K562 (cell line): ENCODE measurements around the gene ADAT2.

Experiments used
- CTCF ChIP-seq, 3 experiments: IDR thresholded peaks in 2 of 3; conservative IDR thresholded peaks in 1 of 3; 2 replicates each; pipeline ENCODE4 v1.5.1; 2011 to 2012; ENCODE audit warnings: low read length in 3 of 3, mild to moderate bottlenecking in 3 of 3, control low read depth in 2 of 3, improper control_type of control experiment in 1 of 3, inconsistent platforms in 1 of 3, low read depth in 1 of 3, mixed read lengths in 1 of 3, moderate library complexity in 1 of 3; ENCODE audit not compliant: insufficient read depth in 2 of 3
- HIVEP1 ChIP-seq: fragments of 250-450 bp; sonication (Bioruptor Pico); IDR thresholded peaks from 2 replicates; pipeline ENCODE4 v1.4.0; 2020; ENCODE audit warnings: mild to moderate bottlenecking
- MAFG ChIP-seq: fragments of 450-650 bp; conservative IDR thresholded peaks from 2 replicates; pipeline ENCODE4 v1.6.1; 2016; ENCODE audit warnings: missing genetic modification characterization, missing compliant biosample characterization
- MXI1 ChIP-seq: IDR thresholded peaks from 2 replicates; pipeline ENCODE4 v1.6.1; 2011; ENCODE audit warnings: low read depth, mild to moderate bottlenecking, improper control_type of control experiment, low read length
- SP1 ChIP-seq: sonication (generic); formaldehyde crosslinking; IDR thresholded peaks from 2 replicates; pipeline ENCODE4 v1.8.1; 2022; ENCODE audit warnings: mild to moderate bottlenecking, missing genetic modification reagents
- TAF15 ChIP-seq: fragments of 200-400 bp; formaldehyde crosslinking; IDR thresholded peaks from 2 replicates; pipeline ENCODE4 v1.6.1; 2017; ENCODE audit warnings: mild to moderate bottlenecking, low read depth, low read length, moderate library complexity
- USF1 ChIP-seq: sonication (generic); formaldehyde crosslinking; IDR thresholded peaks from 2 replicates; pipeline ENCODE4 v1.9.0; 2022; ENCODE audit warnings: mild to moderate bottlenecking, missing genetic modification reagents
- ZBED1 ChIP-seq: IDR thresholded peaks from 2 replicates; pipeline ENCODE4 v1.6.1; 2014
- ZC3H11A ChIP-seq: IDR thresholded peaks from 2 replicates; pipeline ENCODE4 v1.6.1; 2012; ENCODE audit warnings: low read depth, low read length, improper control_type of control experiment
- ZFX ChIP-seq: sonication (generic); formaldehyde crosslinking; IDR thresholded peaks from 2 replicates; pipeline ENCODE4 v1.8.0; 2022; ENCODE audit warnings: mild to moderate bottlenecking, missing genetic modification reagents, moderate library complexity
- ZNF24 ChIP-seq: fragments of 450-650 bp; IDR thresholded peaks from 2 replicates; pipeline ENCODE4 v1.6.1; 2016
- ZNF449 ChIP-seq: fragments of 250-450 bp; sonication (Bioruptor Pico); IDR thresholded peaks from 2 replicates; pipeline ENCODE4 v1.8.0; 2022; ENCODE audit warnings: moderate library complexity, mild to moderate bottlenecking, inconsistent platforms

GRCh38 chr6:143376861-143377260, 73.6 kb downstream of the ADAT2 start:
- TF ChIP-seq ZC3H11A (no peak), HIVEP1 (CRISPR knock-in tag) (no peak), CTCF (IDR thresholded peaks at IDR 0.05 in 2 of 3, conservative IDR thresholded peaks at IDR 0.05 in 1 of 3; ENCODE audit: insufficient read depth in 2 of 3, low read depth in 1 of 3, low read length in 3 of 3) (no peak), ZBED1 (no peak), ZNF449 (no peak), ZNF24 (no peak), TAF15 (no peak), SP1 (CRISPR knock-in tag) (no peak), ZFX (CRISPR knock-in tag) (no peak), USF1 (CRISPR knock-in tag) (no peak), MAFG (no peak), MXI1 (no peak)
